MG63 (cell line): ENCODE data around the gene AMY1B. TPM values are rescaled to one million over a fixed set of nuclear protein-coding genes. Genes with fewer than 3 reads are reported as not detected.

Experiments
- total RNA-seq: library from RNA; depleted of rRNA; stranded (reverse); fragments of >200 nt; shearing (Covaris generic); gene quantifications from 2 replicates; pipeline ENCODE4 v1.2.3, GENCODE V29; 2014; ENCODE audit warnings: low replicate concordance; rRNA removed

The AMY1B gene
- total RNA-seq, 1 experiment from 2014 or later, result not detected

Other genes with a start within 250 kb of the AMY1B start
- 7.0 and 12.7 TPM in 2 replicates for gene RNPC3, start 170.5 kb downstream of the AMY1B start, total RNA-seq
- not detected in 2 replicates for gene AMY2B, start 124.6 kb downstream of the AMY1B start, total RNA-seq
- gene AMY2A, start 78.8 kb downstream of the AMY1B start, total RNA-seq, result not detected in 2 replicates
- not detected in 2 replicates for gene AMY1A, start 40.5 kb downstream of the AMY1B start, total RNA-seq
- not detected in 2 replicates for gene AMY1C, start 53.7 kb upstream of the AMY1B start, total RNA-seq